Measurements from ENCODE around the gene RAD9B.

DNA sequence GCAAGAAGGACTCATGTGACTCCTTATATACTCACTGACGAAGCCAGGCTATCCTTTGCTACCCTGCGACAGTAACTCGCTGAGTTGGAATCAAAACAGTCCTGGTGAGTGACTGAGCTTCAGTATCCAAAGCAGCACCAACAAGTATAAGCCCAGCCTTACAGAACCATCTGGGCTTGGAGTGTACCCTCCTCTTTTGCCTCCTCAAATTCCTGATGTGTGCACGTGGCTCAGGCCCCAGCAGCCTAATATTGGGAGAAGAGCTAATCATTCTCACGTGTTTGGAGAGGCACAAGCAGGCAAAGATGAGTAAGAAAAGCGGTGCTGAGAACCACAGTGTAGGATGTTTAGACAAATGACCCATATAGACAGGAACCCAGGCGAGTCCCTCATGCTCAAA lies 46.5 kb downstream of the RAD9B start:
- TF ChIP-seq, protein P1, sequence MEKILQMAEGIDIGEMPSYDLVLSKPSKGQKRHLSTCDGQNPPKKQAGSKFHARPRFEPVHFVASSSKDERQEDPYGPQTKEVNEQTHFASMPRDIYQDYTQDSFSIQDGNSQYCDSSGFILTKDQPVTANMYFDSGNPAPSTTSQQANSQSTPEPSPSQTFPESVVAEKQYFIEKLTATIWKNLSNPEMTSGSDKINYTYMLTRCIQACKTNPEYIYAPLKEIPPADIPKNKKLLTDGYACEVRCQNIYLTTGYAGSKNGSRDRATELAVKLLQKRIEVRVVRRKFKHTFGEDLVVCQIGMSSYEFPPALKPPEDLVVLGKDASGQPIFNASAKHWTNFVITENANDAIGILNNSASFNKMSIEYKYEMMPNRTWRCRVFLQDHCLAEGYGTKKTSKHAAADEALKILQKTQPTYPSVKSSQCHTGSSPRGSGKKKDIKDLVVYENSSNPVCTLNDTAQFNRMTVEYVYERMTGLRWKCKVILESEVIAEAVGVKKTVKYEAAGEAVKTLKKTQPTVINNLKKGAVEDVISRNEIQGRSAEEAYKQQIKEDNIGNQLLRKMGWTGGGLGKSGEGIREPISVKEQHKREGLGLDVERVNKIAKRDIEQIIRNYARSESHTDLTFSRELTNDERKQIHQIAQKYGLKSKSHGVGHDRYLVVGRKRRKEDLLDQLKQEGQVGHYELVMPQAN (IDR thresholded peaks at IDR 0.05; ENCODE audit: borderline replicate concordance): no peak
- TF ChIP-seq ZNF217 (CRISPR knock-in tag; IDR thresholded peaks at IDR 0.05): no peak
- no peak for TF ChIP-seq SAFB2 (IDR thresholded peaks at IDR 0.05; ENCODE audit: borderline replicate concordance, low read depth, low read length, severe bottlenecking)

All from K562 (cell line).